LHCN-M2 (cell line): ENCODE measurements around the gene ANKRD31. TPM values are rescaled to one million over a fixed set of nuclear protein-coding genes. Genes with fewer than 3 reads are reported as not detected.
A peak's percentile ranks its signal among the peaks of the same experiment; 100 is the strongest.
"Not testable (repeated sequence)": the region's sequence is repeated elsewhere in the genome, so short reads cannot be mapped to it uniquely, and the experiment has no call there.

Experiments
- DNase-seq: peaks from one replicate; pipeline ENCODE4 v3.0.0-alpha.2; 2012; ENCODE audit warnings: low read depth
- total RNA-seq: library from RNA; depleted of rRNA; stranded (reverse); fragments of >200 nt; gene quantifications from 2 replicates; pipeline ENCODE4 v1.2.3, GENCODE V29; 2014

The ANKRD31 gene
- total RNA-seq, 1 experiment from 2014 or later = not detected

GRCh38 chr5:75142566-75143136 lies 94.0 kb downstream of the ANKRD31 start:
- DNase-seq = no peak

- DNase-seq = no peak
These were observed 96.4 kb downstream of the ANKRD31 start for GRCh38 chr5:75140277-75140676.

- DNase-seq = no peak
These were observed 98.0 kb downstream of the ANKRD31 start for GRCh38 chr5:75138689-75139088.

- no peak for DNase-seq
These were observed 105.8 kb downstream of the ANKRD31 start for GRCh38 chr5:75130818-75131349.

GRCh38 chr5:75116856-75117255 lies 119.8 kb downstream of the ANKRD31 start:
- DNase-seq = no peak

GRCh38 chr5:75114311-75114710 lies 122.4 kb downstream of the ANKRD31 start:
- DNase-seq = not testable (repeated sequence)

GRCh38 chr5:75113354-75114113 lies 123.1 kb downstream of the ANKRD31 start:
- no peak for DNase-seq

- DNase-seq = no peak
These were observed 127.6 kb downstream of the ANKRD31 start for GRCh38 chr5:75108931-75109596.

- no peak for DNase-seq
These were observed 128.2 kb downstream of the ANKRD31 start for GRCh38 chr5:75108515-75108914.

- peak; percentile 16 for DNase-seq
These were observed 140.7 kb downstream of the ANKRD31 start for GRCh38 chr5:75095956-75096355.

- DNase-seq = no peak
These were observed 145.1 kb downstream of the ANKRD31 start for GRCh38 chr5:75091597-75091996.

- no peak for DNase-seq
These were observed 147.0 kb downstream of the ANKRD31 start for GRCh38 chr5:75089662-75090061.

GRCh38 chr5:75089137-75089536 lies 147.5 kb downstream of the ANKRD31 start:
- DNase-seq = peak; percentile 89

GRCh38 chr5:75088648-75089047 lies 148.0 kb downstream of the ANKRD31 start:
- no peak for DNase-seq

GRCh38 chr5:75081510-75081909 lies 155.2 kb downstream of the ANKRD31 start:
- no peak for DNase-seq

- DNase-seq = not testable (repeated sequence)
These were observed 157.3 kb downstream of the ANKRD31 start for GRCh38 chr5:75079346-75079745.

GRCh38 chr5:75078027-75078426 lies 158.7 kb downstream of the ANKRD31 start:
- no peak for DNase-seq

GRCh38 chr5:75072061-75072460 lies 164.6 kb downstream of the ANKRD31 start:
- no peak for DNase-seq

- no peak for DNase-seq
These were observed 165.6 kb downstream of the ANKRD31 start for GRCh38 chr5:75071100-75071499.

- DNase-seq = no peak
These were observed 169.2 kb downstream of the ANKRD31 start for GRCh38 chr5:75067434-75067833.

- no peak for DNase-seq
These were observed 173.7 kb downstream of the ANKRD31 start for GRCh38 chr5:75062925-75063531.

- DNase-seq = no peak
These were observed 176.6 kb downstream of the ANKRD31 start for GRCh38 chr5:75059912-75060545.
